Astrocyte of the spinal cord (primary cell): ENCODE data around the gene ZNF324.
"Not testable (repeated sequence)": the region's sequence is repeated elsewhere in the genome, so short reads cannot be mapped to it uniquely, and the experiment has no call there.

Experiments used
- DNase-seq: peaks from one replicate; pipeline ENCODE4 v3.0.0; 2011; ENCODE audit warnings: low read depth, low spot score
- H3K4me3 ChIP-seq: 2 replicates; pipeline ENCODE4 v1.5.1; 2011; ENCODE audit warnings: low read depth, mild to moderate bottlenecking, low read length, moderate library complexity
- CTCF ChIP-seq: IDR thresholded peaks from 2 replicates; pipeline ENCODE4 v1.5.1; 2012; ENCODE audit warnings: low read depth, mild to moderate bottlenecking, low read length, inconsistent platforms
- in situ Hi-C: cut with HindIII; loops from 2 replicates; pipeline ENCODE4 v1.10.0; 2017; ENCODE audit warnings: low sequenced_read_pairs

ZNF324 gene

GRCh38 chr19:58500242-58500641 is 33.4 kb downstream of the ZNF324 start:
- in situ Hi-C loops = no loop called here
- no peak overlapping the region for H3K4me3 ChIP-seq
- DNase-seq = no peak
- TF ChIP-seq CTCF = no peak

- DNase-seq, H3K4me3 ChIP-seq, in situ Hi-C loops: not testable (repeated sequence)
Measured at GRCh38 chr19:58507602-58508223, 40.8 kb downstream of the ZNF324 start.

- H3K4me3 ChIP-seq = no peak overlapping the region
- DNase-seq = no peak
- in situ Hi-C loops = no loop called here
- TF ChIP-seq CTCF = no peak
Measured at GRCh38 chr19:58509731-58510083, 42.8 kb downstream of the ZNF324 start.

GRCh38 chr19:58510084-58510862 is 43.4 kb downstream of the ZNF324 start:
- TF ChIP-seq CTCF = no peak
- DNase-seq = no peak
- in situ Hi-C loops = no loop called here
- no peak overlapping the region for H3K4me3 ChIP-seq

- DNase-seq = no peak
- in situ Hi-C loops = no loop called here
Measured at GRCh38 chr19:58511353-58512208, 44.7 kb downstream of the ZNF324 start, which contains the start of gene SLC27A5. Gene SLC27A5 (minus strand): TSS chr19:58511992. CDS start chr19:58511955, 37 bp downstream.

GRCh38 chr19:58513213-58513693 is 46.4 kb downstream of the ZNF324 start:
- in situ Hi-C loops = no loop called here
- no peak overlapping the region for H3K4me3 ChIP-seq
- no peak for DNase-seq
- TF ChIP-seq CTCF = no peak

More at GRCh38 chr19:58511353-58512208, 44.7 kb downstream of the ZNF324 start, which contains the start of gene SLC27A5:
- H3K4me3 ChIP-seq = no peak within 1 kb of the TSS
- TF ChIP-seq CTCF = no peak
